ENCODE results near the gene SMOC1. TPM values are rescaled to one million over a fixed set of nuclear protein-coding genes. Genes with fewer than 3 reads are reported as not detected.
A peak's percentile ranks its signal among the peaks of the same experiment; 100 is the strongest.

The SMOC1 gene
- total RNA-seq, 1 experiment from 2014 or later = 0.46 TPM

- intact Hi-C loops (cut with micrococcal nuclease; ENCODE audit: unreplicated experiment) (no loop called here), in situ Hi-C loops (cut with HindIII; ENCODE audit: low pct_unique_long_range_greater_than_20kb, low sequenced_read_pairs) (no loop called here)
- TF ChIP-seq POLR2AphosphoS5 (IDR thresholded peaks at IDR 0.05; ENCODE audit: low read depth, low read length) = no peak
- TF ChIP-seq REST (IDR thresholded peaks at IDR 0.05; ENCODE audit: insufficient read depth in 1 of 2, low read depth in 2 of 2, low read length in 1 of 2) = no peak
- no peak for TF ChIP-seq SIN3A (IDR thresholded peaks at IDR 0.05; ENCODE audit: borderline replicate concordance, insufficient read depth, low read depth, low read length)
- TF ChIP-seq CTCF (IDR thresholded peaks at IDR 0.05) = no peak
- TF ChIP-seq TCF7L2 (IDR thresholded peaks at IDR 0.05; ENCODE audit: low read depth, low read length) = no peak
- Histone ChIP-seq H3K4me3 (ENCODE audit: low read depth in 2 of 2, low read length in 2 of 2) (no peak overlapping the region), H3K27ac (ENCODE audit: low read length) (no peak overlapping the region), H3K4me1 (ENCODE audit: control insufficient read depth, insufficient read depth, low read length) (no peaks in the 10 kb centered on the region), H3K27me3 (ENCODE audit: control insufficient read depth, insufficient read depth, low read length) (peaks cover 4% of the 10 kb centered on the region), H3K9me3 (ENCODE audit: control insufficient read depth, insufficient read depth, low read depth, low read length) (no peaks in the 10 kb centered on the region), H3K36me3 (ENCODE audit: control insufficient read depth, insufficient read depth, low read length) (no peaks in the 10 kb centered on the region)
- no TSS peak for BruUV-seq (replicated peaks)
- no peak for DNase-seq (ENCODE audit: low read depth, low spot score)
- POLR2A ChIA-PET = no interaction called here
- CTCF ChIA-PET = no interaction called here
- no peak for ATAC-seq
These were observed 166.1 kb downstream of the SMOC1 start for GRCh38 chr14:70045310-70045709.

GRCh38 chr14:70045844-70046535, 166.8 kb downstream of the SMOC1 start:
- Histone ChIP-seq H3K4me1 (ENCODE audit: control insufficient read depth, insufficient read depth, low read length) (no peaks in the 10 kb centered on the region), H3K9me3 (ENCODE audit: control insufficient read depth, insufficient read depth, low read depth, low read length) (no peaks in the 10 kb centered on the region), H3K27me3 (ENCODE audit: control insufficient read depth, insufficient read depth, low read length) (peaks cover 2% of the 10 kb centered on the region), H3K4me3 (ENCODE audit: low read depth in 2 of 2, low read length in 2 of 2) (no peak overlapping the region), H3K36me3 (ENCODE audit: control insufficient read depth, insufficient read depth, low read length) (no peaks in the 10 kb centered on the region), H3K27ac (ENCODE audit: low read length) (no peak overlapping the region)
- in situ Hi-C loops (cut with HindIII; ENCODE audit: low pct_unique_long_range_greater_than_20kb, low sequenced_read_pairs) = no loop called here
- TF ChIP-seq SIN3A (IDR thresholded peaks at IDR 0.05; ENCODE audit: borderline replicate concordance, insufficient read depth, low read depth, low read length) (no peak), CTCF (IDR thresholded peaks at IDR 0.05) (peak; percentile 85)
- no TSS peak for BruUV-seq (replicated peaks)
- DNase-seq (ENCODE audit: low read depth, low spot score) = no peak
- intact Hi-C loops (cut with micrococcal nuclease; ENCODE audit: unreplicated experiment) = loop anchor here (1.0 kb wide), 1 partner anchor 271 kb away; no protein-coding TSS in a partner anchor
- POLR2A ChIA-PET = no interaction called here
- CTCF ChIA-PET = no interaction called here
- peak; percentile 98 for ATAC-seq

All from Panc1 (cell line).